ENCODE measurements around the gene IGFALS.

The IGFALS gene

GRCh38 chr16:1775846-1776671 lies 17.4 kb downstream of the IGFALS start:
- no peak for DNase-seq (ENCODE audit: low spot score)

GRCh38 chr16:1775006-1775845 lies 18.3 kb downstream of the IGFALS start:
- DNase-seq (ENCODE audit: low spot score): no peak

- no peak for DNase-seq (ENCODE audit: low spot score)
These were observed 19.1 kb downstream of the IGFALS start for GRCh38 chr16:1774448-1774780.

GRCh38 chr16:1773703-1774447 lies 19.6 kb downstream of the IGFALS start:
- DNase-seq (ENCODE audit: low spot score): peak; percentile 30

GRCh38 chr16:1772908-1773702 lies 20.4 kb downstream of the IGFALS start, which contains the start of gene MRPS34:
TSS of gene MRPS34 (minus strand) at chr16:1773134. CDS start at chr16:1773119, 15 bp downstream.
- peak; percentile 86 for DNase-seq (ENCODE audit: low spot score)

- DNase-seq (ENCODE audit: low spot score): peak; percentile 81
These were observed 21.1 kb downstream of the IGFALS start, which contains the start of gene EME2 for GRCh38 chr16:1772362-1772907. TSS of gene EME2 (plus strand) at chr16:1772810. CDS start at chr16:1773228, 418 bp downstream.

- no peak for DNase-seq (ENCODE audit: low spot score)
These were observed 21.6 kb downstream of the IGFALS start for GRCh38 chr16:1771864-1772361.

- DNase-seq (ENCODE audit: low spot score): peak; percentile 78
These were observed 22.2 kb downstream of the IGFALS start, which contains the start of gene NME3 for GRCh38 chr16:1771188-1771863. TSS of gene NME3 (minus strand) at chr16:1771543. CDS start at chr16:1771534, 9 bp downstream.

- peak; percentile 85 for DNase-seq (ENCODE audit: low spot score)
These were observed 22.9 kb downstream of the IGFALS start for GRCh38 chr16:1770328-1771187.

- DNase-seq (ENCODE audit: low spot score): no peak
These were observed 23.9 kb downstream of the IGFALS start for GRCh38 chr16:1769402-1770300.

- no peak for DNase-seq (ENCODE audit: low spot score)
These were observed 24.6 kb downstream of the IGFALS start for GRCh38 chr16:1768767-1769401.

- no peak for DNase-seq (ENCODE audit: low spot score)
These were observed 25.3 kb downstream of the IGFALS start for GRCh38 chr16:1768061-1768766.

- no peak for DNase-seq (ENCODE audit: low spot score)
These were observed 26.1 kb downstream of the IGFALS start for GRCh38 chr16:1767116-1767994.

- DNase-seq (ENCODE audit: low spot score): no peak
These were observed 26.8 kb downstream of the IGFALS start for GRCh38 chr16:1766701-1767100.

GRCh38 chr16:1766231-1766630 lies 27.3 kb downstream of the IGFALS start:
- no peak for DNase-seq (ENCODE audit: low spot score)

GRCh38 chr16:1765826-1766225 lies 27.7 kb downstream of the IGFALS start:
- no peak for DNase-seq (ENCODE audit: low spot score)
